Stimulated activated CD4-positive, alpha-beta T cell treated with anti-CD3 and anti-CD28 coated beads, Interleukin-4, amount 100 ng/mL, for 24 hours (primary cell): ENCODE measurements around the gene UPF3B.
"Not testable (repeated sequence)": the region's sequence is repeated elsewhere in the genome, so short reads cannot be mapped to it uniquely, and the experiment has no call there.

Source experiments
- DNase-seq: peaks from one replicate; pipeline ENCODE4 v3.0.0-alpha.2; 2020

Gene UPF3B

DNA sequence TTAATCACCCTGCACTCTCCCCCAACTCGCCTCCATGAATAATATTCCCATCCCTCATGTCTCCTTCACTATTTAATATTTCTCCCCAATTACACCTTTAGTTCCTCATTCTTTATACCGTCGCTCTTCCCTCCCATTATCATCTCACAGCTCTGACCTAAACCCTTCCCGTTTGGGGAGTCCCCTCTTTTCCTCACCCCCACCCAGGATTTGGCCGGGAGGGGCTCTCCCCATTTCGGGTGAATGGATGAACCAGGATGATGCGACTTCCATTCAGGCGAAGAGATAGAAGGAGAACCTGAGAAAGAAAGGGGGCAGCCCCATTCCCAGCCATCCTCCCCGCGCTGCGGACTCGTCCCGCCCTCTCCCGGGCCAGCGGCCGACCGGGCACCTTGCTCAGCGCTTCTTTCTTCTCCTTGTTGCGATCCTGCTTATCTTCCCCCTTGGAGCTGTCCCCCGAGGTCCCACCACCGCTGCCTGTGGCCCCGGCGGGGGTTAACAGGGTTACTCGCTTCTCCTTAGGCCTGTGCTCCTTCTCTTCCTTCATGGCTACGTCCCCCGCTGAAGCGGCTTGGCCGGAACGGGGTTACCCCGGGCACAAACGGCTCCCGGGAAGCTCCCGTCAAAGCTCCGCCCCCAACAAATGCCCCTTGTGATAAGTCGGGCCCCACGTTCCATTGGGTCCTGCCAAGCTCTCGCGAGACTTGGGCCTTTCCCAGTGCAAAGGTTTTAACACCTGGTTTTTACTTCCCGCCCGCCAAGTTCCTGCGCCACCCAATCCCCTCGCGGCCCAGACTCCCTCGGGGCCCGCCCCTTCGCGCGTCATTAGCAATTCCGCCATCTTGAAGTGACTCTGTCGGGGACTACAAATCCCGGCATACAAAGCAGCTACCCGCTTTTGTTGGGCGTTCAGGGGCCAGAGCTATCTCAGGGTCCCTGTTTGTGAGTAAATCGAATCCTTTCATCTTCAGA is at the start of gene UPF3B:
TSS of gene UPF3B (minus strand) at position 582 of the 972 bp plus-strand sequence. CDS start at position 547, 35 bp downstream.
- DNase-seq: peak; percentile 94

- DNase-seq: no peak
Observed at GRCh38 chrX:119900976-119901375, 48.2 kb upstream of the UPF3B start.

GRCh38 chrX:119899125-119899524 is 46.4 kb upstream of the UPF3B start:
- no peak for DNase-seq

DNA sequence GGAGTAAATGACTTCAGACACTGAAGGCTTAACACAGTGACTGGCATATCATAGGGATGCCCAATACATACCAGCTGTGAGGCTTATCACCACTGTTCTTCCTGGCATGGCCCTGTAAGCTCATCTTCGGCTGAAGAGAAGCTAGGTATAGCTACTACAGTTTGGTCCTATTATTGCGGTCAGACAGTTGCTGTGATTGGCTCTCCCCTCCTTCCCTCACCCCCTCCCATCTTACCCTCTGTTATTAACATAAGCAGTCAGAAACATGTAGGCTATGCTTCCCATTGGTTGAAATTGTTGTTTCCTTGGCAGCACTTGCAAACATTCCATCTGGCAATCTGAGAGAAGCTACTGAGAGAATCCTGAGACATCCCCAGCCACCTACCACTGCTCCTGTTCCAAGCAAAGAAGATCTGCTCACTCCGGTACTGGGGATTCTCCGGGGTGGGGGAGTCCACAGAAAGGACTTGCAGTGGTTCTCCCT is 43.1 kb upstream of the UPF3B start, which contains the start of gene AKAP14:
TSS of gene AKAP14 (plus strand) at position 51 of the 484 bp plus-strand sequence. CDS start 7,331 bp downstream, outside the sequence.
- no peak for DNase-seq

DNA sequence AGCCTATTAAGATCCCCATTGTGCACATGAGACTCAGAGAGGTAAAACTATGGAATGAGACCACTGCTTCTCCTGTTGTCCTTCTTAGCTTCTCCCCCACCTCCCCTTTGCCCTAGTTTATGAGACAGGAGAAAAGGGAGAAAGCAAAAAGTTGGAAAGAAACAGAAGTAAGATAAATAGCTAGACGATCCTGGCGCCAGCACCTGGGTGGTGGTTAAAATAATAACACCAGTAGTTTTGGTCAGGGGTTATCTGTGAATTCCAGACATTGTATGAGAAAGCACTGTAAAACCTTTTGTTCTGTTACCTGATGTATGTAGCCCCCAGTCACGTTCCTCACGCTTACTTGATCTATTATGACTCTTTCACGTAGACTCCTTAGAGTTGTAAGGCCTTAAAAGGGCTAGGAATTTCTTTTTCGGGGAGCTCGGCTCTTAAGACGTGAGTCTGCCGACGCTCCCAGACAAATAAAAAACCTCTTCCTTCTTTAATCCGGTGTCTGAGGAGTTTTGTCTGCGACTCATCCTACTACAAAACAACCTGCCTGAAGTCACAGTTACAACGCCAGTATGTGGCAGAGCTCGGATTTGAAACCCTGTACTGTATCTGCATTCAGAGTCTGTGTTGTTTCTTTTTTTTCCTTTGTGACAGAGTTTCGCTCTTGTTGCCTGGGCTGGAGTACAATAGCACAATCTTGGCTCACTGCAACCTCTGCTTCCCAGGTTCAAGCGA is 39.4 kb upstream of the UPF3B start:
- not testable (repeated sequence) for DNase-seq

- DNase-seq: not testable (repeated sequence)
Observed at GRCh38 chrX:119890626-119891025, 37.9 kb upstream of the UPF3B start.

GRCh38 chrX:119887721-119888425 is 35.1 kb upstream of the UPF3B start:
- peak; percentile 59 for DNase-seq

- DNase-seq: no peak
Observed at GRCh38 chrX:119885554-119886428, 33.0 kb upstream of the UPF3B start.

DNA sequence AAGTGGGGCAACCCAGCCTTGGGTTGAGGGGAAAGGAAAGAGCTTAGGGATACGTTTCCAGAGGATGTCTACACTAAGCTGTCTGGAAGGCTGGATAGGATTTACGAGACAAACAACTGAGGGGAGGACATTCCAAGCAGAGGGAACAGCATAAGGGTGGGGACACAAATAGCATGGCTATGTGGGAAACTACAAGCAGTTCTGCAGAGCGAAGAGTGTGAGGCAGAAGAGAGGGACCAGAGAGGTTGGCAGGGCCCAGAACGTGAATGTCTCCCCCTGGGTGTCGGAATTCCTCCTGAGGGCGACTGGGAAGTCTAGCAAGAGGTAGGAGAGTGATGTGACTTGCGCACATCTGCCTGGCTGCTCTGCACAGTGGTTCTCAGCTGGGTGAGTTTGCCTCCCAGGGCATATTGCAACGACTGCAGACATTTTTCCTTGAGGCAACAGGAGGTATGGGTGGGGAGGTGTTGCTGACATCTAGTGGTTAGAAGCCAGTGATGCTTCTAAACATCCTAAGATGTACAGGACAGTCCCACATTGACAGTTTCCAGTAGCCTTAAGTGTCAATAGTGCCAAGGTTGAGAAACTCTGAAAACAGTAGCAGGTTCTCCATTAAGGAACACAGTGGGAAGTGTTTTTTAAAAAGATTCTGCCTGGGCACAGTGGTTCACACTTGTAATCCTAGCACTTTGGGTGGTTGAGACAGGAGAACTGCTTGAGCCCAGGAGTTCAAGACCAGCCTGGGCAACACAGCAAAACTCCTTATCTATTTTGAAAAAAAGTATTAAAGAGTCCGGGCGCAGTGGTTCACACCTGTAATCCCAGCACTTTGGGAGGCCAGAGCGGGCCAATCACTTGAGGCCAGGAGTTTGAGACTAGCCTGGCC is 28.0 kb upstream of the UPF3B start:
- DNase-seq: peak; percentile 27

GRCh38 chrX:119880076-119880475 is 27.3 kb upstream of the UPF3B start:
- DNase-seq: peak; percentile 3

- DNase-seq: no peak
Observed at GRCh38 chrX:119878740-119879139, 26.0 kb upstream of the UPF3B start.

DNA sequence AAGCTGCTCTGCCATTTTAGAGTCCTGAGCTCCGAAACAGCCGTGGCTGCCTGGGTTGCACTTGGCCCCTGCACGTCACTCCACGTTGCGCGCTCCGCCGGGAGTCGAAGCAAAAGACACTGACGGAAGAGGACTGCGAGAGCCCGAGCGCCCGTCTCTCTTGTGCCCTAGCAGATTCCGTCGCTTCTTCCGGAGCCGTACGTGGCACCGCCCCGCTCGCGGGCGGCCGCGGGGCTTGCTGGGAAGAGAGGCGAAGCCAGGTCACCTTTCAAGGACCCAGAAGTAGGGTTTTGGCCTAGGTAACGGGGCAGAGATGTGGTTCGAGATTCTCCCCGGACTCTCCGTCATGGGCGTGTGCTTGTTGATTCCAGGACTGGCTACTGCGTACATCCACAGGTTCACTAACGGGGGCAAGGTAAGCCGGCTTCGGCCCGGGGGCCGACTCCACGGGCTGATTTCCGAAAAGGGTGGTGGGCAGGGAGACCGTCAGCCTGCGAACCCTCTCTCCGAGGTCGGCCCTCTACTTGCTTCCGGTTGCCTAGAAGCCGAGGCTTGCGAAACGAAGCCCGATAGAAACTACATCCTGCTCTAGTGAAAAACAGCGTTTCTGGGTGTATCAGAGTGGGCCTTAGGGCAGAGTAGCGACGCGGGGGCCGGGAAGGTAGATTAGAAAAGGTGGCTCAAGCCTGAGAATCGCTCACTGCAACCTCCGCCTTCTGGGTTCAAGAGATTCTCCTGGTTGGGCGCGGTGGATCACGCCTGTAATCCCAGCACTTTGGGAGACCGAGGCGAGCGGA is 19.0 kb upstream of the UPF3B start, which contains the start of the genes NDUFA1 and RNF113A:
TSS of gene NDUFA1 (plus strand) at position 234 of the 797 bp plus-strand sequence. CDS start at position 314, 80 bp downstream.
TSS of gene RNF113A (minus strand) at position 135 of the 797 bp plus-strand sequence. CDS start at position 15, 120 bp downstream.
- DNase-seq: peak; percentile 83

- no peak for DNase-seq
Observed at GRCh38 chrX:119871245-119871598, 18.5 kb upstream of the UPF3B start.

GRCh38 chrX:119870626-119871131 is 17.9 kb upstream of the UPF3B start:
- DNase-seq: peak; percentile 23

GRCh38 chrX:119853444-119853843 is 681 bp upstream of the UPF3B start:
- no peak for DNase-seq

- DNase-seq: no peak
Observed at GRCh38 chrX:119833905-119834304, 18.9 kb downstream of the UPF3B start.

GRCh38 chrX:119828446-119828845 is 24.3 kb downstream of the UPF3B start:
- DNase-seq: no peak

DNA sequence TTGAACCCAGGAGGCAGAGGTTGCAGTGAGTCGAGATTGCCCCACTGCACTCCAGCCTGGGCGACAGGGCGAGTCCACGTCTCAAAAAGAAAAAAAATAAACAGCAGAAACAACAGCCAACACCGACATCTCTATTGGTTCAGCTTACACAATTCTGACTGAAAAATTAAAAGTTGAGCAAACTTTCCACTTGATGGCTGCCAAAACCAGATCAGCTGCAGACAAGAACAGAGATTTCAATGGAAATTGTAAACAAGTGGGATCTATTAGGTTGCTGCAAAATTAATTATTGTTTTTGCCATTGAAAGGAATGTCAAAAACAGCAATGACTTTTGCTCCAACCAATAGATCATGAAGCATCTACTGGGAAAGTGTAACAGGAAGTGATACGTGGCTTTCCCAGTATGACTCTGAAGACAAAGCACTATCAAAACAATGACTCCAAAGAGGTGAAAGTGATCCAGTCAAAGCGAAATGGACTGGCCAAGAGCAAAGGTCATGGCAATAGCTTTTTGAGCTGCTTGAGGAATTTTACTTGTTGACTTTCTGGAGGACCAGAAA is 26.3 kb downstream of the UPF3B start:
- DNase-seq: no peak

GRCh38 chrX:119824221-119824620 is 28.5 kb downstream of the UPF3B start:
- DNase-seq: not testable (repeated sequence)
